HT1080 (cell line): ENCODE measurements around the gene ARL4D. TPM values are rescaled to one million over a fixed set of nuclear protein-coding genes. Genes with fewer than 3 reads are reported as not detected.

Experiments used
- small RNA-seq: library from RNA; depleted of rRNA; stranded (forward); fragments of <200 nt; gene quantifications from one replicate; pipeline ENCODE3, GENCODE V24; 2014
- total RNA-seq: library from RNA; depleted of rRNA; stranded (reverse); fragments of >200 nt; shearing (Covaris generic); gene quantifications from 2 replicates; pipeline ENCODE4 v1.2.3, GENCODE V29; 2014; rRNA removed

The ARL4D gene
- total RNA-seq, 1 experiment from 2014 or later = 8.9 TPM

Small RNAs within 50 kb of the gene (small RNA-seq; reads per million reads assigned to genes)
- gene RNU6-1137P = not detected
- gene RNU6-406P = not detected
- gene RNU6-470P = not detected

Other genes starting within 250 kb of the ARL4D start
- 53.8 and 65.6 TPM in 2 replicates for gene NBR1, start 227.8 kb upstream of the ARL4D start, total RNA-seq
- 0.93 and 1.4 TPM in 2 replicates for gene TMEM106A, start 187.1 kb upstream of the ARL4D start, total RNA-seq
- gene CCDC200, start 170.4 kb upstream of the ARL4D start, total RNA-seq = not detected in 2 replicates
- not detected in 2 replicates for gene RNU2-1, start 165.0 kb upstream of the ARL4D start, total RNA-seq
- gene DHX8, start 85.0 kb downstream of the ARL4D start, total RNA-seq = 49.2 and 58.9 TPM in 2 replicates
- gene ETV4, start 147.3 kb downstream of the ARL4D start, total RNA-seq = 62.5 and 75.9 TPM in 2 replicates